ENCODE measurements around the gene NRDC. TPM values are rescaled to one million over a fixed set of nuclear protein-coding genes. Genes with fewer than 3 reads are reported as not detected.

Gene NRDC
- total and polyA plus RNA-seq, 2 experiments from 2014 or later: 51.3 to 113 TPM

DNA sequence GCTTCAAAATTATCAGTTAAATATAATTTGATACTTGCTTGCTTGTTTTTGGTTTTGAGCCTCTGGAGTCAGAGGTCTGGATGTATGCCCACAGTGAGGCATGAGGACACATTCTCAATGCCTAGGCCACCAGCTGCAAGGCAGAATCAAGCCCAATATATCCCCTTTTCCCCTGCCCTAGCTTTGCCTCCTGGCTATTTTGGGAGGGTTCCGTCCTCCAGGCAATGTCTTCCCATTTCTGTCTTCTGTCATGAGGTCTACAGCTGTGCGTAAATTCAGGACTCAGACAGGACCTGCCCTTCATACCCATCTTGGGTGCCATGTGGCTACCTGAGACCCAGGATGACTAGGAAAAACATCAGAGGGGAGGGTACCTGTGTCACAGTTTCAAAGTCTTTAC lies 19.2 kb downstream of the NRDC start:
- Histone ChIP-seq H3K4me3 (no peak overlapping the region), H3K36me3 (no peaks in the 10 kb centered on the region), H3K4me1 (ENCODE audit: low read depth) (no peaks in the 10 kb centered on the region), H3K9me3 (ENCODE audit: low read depth) (no peaks in the 10 kb centered on the region), H3K27me3 (no peaks in the 10 kb centered on the region), H3K27ac (no peak overlapping the region)
- DNase-seq (ENCODE audit: low read depth in 1 of 2, low spot score in 1 of 2): no peak
- TF ChIP-seq, protein P1, sequence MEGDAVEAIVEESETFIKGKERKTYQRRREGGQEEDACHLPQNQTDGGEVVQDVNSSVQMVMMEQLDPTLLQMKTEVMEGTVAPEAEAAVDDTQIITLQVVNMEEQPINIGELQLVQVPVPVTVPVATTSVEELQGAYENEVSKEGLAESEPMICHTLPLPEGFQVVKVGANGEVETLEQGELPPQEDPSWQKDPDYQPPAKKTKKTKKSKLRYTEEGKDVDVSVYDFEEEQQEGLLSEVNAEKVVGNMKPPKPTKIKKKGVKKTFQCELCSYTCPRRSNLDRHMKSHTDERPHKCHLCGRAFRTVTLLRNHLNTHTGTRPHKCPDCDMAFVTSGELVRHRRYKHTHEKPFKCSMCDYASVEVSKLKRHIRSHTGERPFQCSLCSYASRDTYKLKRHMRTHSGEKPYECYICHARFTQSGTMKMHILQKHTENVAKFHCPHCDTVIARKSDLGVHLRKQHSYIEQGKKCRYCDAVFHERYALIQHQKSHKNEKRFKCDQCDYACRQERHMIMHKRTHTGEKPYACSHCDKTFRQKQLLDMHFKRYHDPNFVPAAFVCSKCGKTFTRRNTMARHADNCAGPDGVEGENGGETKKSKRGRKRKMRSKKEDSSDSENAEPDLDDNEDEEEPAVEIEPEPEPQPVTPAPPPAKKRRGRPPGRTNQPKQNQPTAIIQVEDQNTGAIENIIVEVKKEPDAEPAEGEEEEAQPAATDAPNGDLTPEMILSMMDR (IDR thresholded peaks at IDR 0.05; ENCODE audit: low read depth, low read length): no peak

DNA sequence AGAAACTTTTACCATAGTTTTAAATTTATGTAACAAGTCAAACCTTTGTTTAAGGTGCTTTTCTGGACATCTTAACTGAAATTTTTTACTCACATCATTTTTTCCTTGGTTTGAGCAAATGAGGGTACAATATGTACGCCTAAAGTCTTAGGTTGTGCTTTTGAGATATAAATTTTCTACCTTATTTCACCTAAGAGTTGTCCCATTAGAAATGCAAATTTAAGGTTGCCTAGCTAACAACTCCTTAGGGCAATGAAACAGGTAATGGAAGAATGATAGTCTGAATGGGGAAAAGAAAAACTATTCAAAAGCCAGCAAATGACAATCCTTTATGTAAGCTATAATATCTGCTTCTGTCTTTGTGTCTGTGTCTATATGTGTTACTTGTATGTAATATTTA lies 19.6 kb downstream of the NRDC start:
- H3K4me1 ChIP-seq (ENCODE audit: low read depth): no peaks in the 10 kb centered on the region
- TF ChIP-seq, protein P1 (IDR thresholded peaks at IDR 0.05; ENCODE audit: low read depth, low read length): no peak
- no peaks in the 10 kb centered on the region for H3K36me3 ChIP-seq
- no peak for DNase-seq (ENCODE audit: low read depth in 1 of 2, low spot score in 1 of 2)
- no peak overlapping the region for H3K4me3 ChIP-seq
- H3K9me3 ChIP-seq (ENCODE audit: low read depth): no peaks in the 10 kb centered on the region
- no peaks in the 10 kb centered on the region for H3K27me3 ChIP-seq
- no peak overlapping the region for H3K27ac ChIP-seq

DNA sequence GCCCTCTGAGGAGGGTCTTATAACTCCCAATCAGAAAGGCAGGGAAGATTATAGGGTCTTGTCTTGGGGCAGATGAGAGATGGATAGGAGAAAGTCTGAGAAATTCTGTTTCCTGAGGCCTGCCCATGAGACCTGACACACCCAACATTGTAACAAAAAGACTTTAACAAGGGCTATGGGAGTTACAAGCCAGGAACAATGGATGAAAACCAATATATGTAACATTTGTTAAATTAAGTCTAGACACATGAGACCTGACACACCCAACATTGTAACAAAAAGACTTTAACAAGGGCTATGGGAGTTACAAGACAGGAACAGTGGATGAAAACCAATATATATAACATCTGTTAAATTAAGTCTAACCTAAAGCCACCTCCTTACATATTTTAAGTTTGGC lies 21.8 kb downstream of the NRDC start:
- no peaks in the 10 kb centered on the region for H3K36me3 ChIP-seq
- no peak overlapping the region for H3K27ac ChIP-seq
- H3K27me3 ChIP-seq: no peaks in the 10 kb centered on the region
- H3K9me3 ChIP-seq (ENCODE audit: low read depth): no peaks in the 10 kb centered on the region
- no peaks in the 10 kb centered on the region for H3K4me1 ChIP-seq (ENCODE audit: low read depth)
- DNase-seq (ENCODE audit: low read depth in 1 of 2, low spot score in 1 of 2): no peak
- TF ChIP-seq, protein P1 (IDR thresholded peaks at IDR 0.05; ENCODE audit: low read depth, low read length): no peak
- H3K4me3 ChIP-seq: no peak overlapping the region

DNA sequence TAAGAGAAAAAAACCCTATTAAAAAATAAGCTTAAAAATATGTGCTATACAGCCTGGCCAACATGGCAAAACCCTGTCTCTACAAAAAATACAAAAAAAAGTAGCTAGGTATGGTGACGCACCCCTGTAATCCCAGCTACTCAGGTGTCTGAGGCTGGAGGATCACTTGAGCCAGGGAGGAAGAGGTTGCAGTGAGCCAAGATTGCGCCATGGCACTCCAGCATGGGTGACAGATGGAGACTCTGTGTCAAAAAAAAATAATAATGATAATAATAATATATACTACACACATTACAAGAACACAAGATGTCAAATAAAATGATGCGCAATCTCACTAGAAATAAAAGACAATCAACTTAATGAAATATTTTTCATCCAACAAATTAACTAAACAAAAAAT lies 22.9 kb downstream of the NRDC start:
- H3K4me1 ChIP-seq (ENCODE audit: low read depth): peaks cover 3% of the 10 kb centered on the region
- TF ChIP-seq, protein P1 (IDR thresholded peaks at IDR 0.05; ENCODE audit: low read depth, low read length): no peak
- no peaks in the 10 kb centered on the region for H3K27me3 ChIP-seq
- H3K36me3 ChIP-seq: no peaks in the 10 kb centered on the region
- H3K4me3 ChIP-seq: no peak overlapping the region
- no peak overlapping the region for H3K27ac ChIP-seq
- DNase-seq (ENCODE audit: low read depth in 1 of 2, low spot score in 1 of 2): no peak
- H3K9me3 ChIP-seq (ENCODE audit: low read depth): no peaks in the 10 kb centered on the region

DNA sequence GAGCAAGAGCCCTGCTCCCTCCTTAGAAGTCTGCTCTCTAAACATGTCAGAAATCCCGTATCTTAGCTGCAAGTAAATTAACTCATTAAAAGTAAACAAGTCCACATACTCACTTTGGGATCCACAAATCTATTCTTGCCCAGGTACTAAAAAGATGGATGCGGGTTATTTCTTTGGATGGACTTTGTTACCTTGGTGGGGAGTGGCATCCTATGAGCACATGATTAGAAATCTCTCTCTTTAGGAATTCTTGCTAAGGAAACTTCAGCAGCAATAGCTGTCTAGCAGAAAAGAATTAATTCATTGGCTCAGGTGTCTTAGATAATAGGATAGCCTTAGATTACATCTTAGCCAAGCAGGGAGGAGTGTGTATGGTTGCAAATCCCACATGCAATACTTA lies 25.2 kb downstream of the NRDC start:
- no peaks in the 10 kb centered on the region for H3K36me3 ChIP-seq
- H3K4me1 ChIP-seq (ENCODE audit: low read depth): peaks cover 8% of the 10 kb centered on the region
- no peaks in the 10 kb centered on the region for H3K9me3 ChIP-seq (ENCODE audit: low read depth)
- H3K27ac ChIP-seq: no peak overlapping the region
- H3K27me3 ChIP-seq: no peaks in the 10 kb centered on the region
- no peak overlapping the region for H3K4me3 ChIP-seq
- TF ChIP-seq, protein P1 (IDR thresholded peaks at IDR 0.05; ENCODE audit: low read depth, low read length): no peak
- no peak for DNase-seq (ENCODE audit: low read depth in 1 of 2, low spot score in 1 of 2)

DNA sequence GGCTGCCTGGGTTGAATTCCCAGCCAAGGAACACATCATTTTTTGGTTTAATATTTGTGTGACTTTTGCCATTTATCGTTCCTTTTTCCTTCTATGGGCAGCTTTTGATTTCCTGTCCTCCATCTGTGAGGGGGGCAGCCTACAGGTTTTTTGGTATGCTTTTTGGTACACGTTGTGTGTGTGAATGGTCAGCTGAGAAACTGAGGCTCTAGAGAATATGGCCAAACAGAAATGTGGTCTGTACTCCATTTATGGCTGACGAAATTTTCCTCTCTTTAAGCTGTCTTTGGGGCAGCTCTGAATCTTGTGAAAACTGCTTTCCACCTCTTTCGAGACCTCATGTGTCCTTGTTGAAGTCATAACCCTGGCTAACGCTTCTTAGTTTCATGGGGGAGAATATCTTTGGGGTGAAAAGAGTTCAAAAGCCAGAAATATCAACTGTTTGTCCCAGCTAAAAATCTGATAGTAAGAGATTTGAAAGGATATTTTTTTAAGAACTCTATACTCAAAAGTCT lies 26.6 kb downstream of the NRDC start:
- H3K36me3 ChIP-seq: no peaks in the 10 kb centered on the region
- H3K27ac ChIP-seq: no peak overlapping the region
- TF ChIP-seq, protein P1 (IDR thresholded peaks at IDR 0.05; ENCODE audit: low read depth, low read length): no peak
- H3K4me3 ChIP-seq: no peak overlapping the region
- DNase-seq (ENCODE audit: low read depth in 1 of 2, low spot score in 1 of 2): no peak
- no peaks in the 10 kb centered on the region for H3K9me3 ChIP-seq (ENCODE audit: low read depth)
- H3K4me1 ChIP-seq (ENCODE audit: low read depth): peaks cover 8% of the 10 kb centered on the region
- H3K27me3 ChIP-seq: no peaks in the 10 kb centered on the region

Data from cardiac muscle cell (in vitro differentiated cells and primary cell).